ENCODE data around the gene CST5. TPM values are rescaled to one million over a fixed set of nuclear protein-coding genes. Genes with fewer than 3 reads are reported as not detected.
"Not testable (repeated sequence)": the region's sequence is repeated elsewhere in the genome, so short reads cannot be mapped to it uniquely, and the experiment has no call there.

CST5 gene
- total RNA-seq, 4 donors from 2014 or later = not detected

DNA sequence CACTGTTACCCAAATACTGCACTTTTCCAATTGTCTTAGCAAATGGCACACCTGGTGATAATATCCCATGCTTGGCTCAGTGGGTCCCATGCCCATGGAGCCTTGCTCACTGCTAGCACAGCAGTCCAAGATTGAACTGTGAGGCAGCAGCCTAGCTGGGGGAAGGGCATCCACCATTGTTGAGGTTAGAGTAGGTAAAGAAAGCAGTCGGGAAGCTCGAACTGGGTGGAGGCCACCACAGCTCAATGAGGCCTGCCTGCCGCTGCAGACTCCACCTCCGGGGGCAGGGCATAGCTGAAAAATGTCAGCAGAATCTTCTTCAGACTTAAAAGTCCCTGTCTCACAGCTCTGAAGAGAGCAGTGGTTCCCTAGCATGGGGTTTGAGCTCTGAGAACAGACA lies 43.8 kb downstream of the CST5 start:
- DNase-seq (ENCODE audit: low spot score) (no peak), ATAC-seq (ENCODE audit: low FRiP score) (no peak)
- TF ChIP-seq, protein P1, sequence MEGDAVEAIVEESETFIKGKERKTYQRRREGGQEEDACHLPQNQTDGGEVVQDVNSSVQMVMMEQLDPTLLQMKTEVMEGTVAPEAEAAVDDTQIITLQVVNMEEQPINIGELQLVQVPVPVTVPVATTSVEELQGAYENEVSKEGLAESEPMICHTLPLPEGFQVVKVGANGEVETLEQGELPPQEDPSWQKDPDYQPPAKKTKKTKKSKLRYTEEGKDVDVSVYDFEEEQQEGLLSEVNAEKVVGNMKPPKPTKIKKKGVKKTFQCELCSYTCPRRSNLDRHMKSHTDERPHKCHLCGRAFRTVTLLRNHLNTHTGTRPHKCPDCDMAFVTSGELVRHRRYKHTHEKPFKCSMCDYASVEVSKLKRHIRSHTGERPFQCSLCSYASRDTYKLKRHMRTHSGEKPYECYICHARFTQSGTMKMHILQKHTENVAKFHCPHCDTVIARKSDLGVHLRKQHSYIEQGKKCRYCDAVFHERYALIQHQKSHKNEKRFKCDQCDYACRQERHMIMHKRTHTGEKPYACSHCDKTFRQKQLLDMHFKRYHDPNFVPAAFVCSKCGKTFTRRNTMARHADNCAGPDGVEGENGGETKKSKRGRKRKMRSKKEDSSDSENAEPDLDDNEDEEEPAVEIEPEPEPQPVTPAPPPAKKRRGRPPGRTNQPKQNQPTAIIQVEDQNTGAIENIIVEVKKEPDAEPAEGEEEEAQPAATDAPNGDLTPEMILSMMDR (IDR thresholded peaks at IDR 0.05) = no peak

DNA sequence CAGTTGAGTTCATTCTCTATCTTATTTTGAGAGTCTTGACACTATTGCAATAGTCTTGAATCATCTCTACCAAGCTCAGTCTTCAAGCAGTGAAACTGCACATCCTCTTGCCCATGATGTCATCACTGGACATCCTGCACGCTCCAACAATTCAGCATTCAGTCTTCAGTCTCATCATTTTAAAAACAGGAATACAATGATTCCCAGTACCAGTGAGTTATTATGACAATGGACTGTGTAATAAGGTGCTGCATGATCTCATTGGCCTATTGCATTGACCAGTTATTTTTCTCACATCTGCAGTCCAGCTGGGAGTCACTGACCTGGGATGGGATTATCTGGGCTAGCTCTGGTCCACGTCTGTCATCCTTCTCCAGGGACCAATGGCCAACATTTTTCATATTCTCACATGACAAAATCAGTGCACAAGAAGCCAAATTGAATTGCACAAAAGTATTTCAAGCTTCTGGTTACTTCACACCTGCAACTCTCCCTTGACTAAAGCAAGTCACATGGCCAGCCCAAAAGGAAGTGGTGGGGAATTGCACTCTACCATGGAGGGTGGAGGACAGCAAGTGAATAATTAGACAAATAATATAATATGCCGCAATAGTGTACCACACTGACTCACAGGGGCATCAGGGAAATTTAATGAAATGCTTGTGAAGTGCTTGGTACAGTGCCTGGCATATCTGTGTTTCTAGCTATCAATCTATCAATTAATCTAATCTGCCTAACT lies 46.6 kb downstream of the CST5 start:
- TF ChIP-seq, protein P1 (IDR thresholded peaks at IDR 0.05) = no peak

DNA sequence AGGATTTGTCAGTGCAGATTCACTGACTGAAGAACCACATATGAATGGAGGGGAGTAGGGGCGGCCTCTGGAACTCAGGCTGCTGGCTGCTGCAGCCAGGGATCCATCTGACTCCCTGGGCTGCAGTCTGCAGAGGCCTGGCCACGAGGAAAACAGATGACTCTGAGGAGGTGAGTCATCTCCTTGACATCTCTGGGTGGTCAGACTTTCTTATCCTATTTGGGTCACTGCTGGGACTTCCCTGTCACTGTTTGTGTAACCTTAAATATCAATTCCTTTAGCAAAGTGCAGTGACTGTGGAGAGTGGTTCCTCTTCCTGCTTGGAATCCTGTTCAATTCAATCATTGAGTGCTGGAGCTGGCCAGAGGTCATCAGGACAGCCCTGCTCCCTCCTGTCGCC lies 47.6 kb downstream of the CST5 start:
- ATAC-seq (ENCODE audit: low FRiP score); DNase-seq (ENCODE audit: low spot score): not testable (repeated sequence)

More for the DNA sequence above, 46.6 kb downstream of the CST5 start:
- DNase-seq (ENCODE audit: low spot score) (no peak), ATAC-seq (ENCODE audit: low FRiP score) (no peak)

GRCh38 chr20:23826541-23827021 lies 53.0 kb downstream of the CST5 start, which contains the start of gene CST2:
TSS of gene CST2 (minus strand) at chr20:23826729. CDS start at chr20:23826660, 69 bp downstream.
- DNase-seq (ENCODE audit: low spot score) (no peak), ATAC-seq (ENCODE audit: low FRiP score) (no peak)
- TF ChIP-seq, protein P1 (IDR thresholded peaks at IDR 0.05) = no peak

Other genes with a start within 250 kb of the CST5 start
- gene CST3, start 241.8 kb downstream of the CST5 start, total RNA-seq = 1,000 to 10,000 TPM; 1,117 to 1,890 (median 1,478) TPM
- gene CST4, start 190.7 kb downstream of the CST5 start, total RNA-seq = not detected
- not detected for gene CST1, start 128.8 kb downstream of the CST5 start, total RNA-seq
- under 1 TPM in 1 of 4 donors, not detected in 3; 0.93 TPM for gene CST2, start 53.0 kb downstream of the CST5 start, total RNA-seq
- gene GGTLC1, start 109.0 kb upstream of the CST5 start, total RNA-seq = not detected